Esophagus muscularis mucosa (tissue), 4 donors: Measurements from ENCODE around the gene TRPM3. TPM values are rescaled to one million over a fixed set of nuclear protein-coding genes. Genes with fewer than 3 reads are reported as not detected.

ENCODE experiments used
- DNase-seq: peaks from one replicate; pipeline ENCODE4 v3.0.0-alpha.2; 2017; ENCODE audit errors: extremely low spot score
- H3K27ac ChIP-seq, 4 donors: fragments of 200-600 bp; sonication (generic); replicated peaks in 1 of 4; 1 replicate in 3 of 4; 2 replicates in 1 of 4; pipeline ENCODE4 v1.5.1; 2016 to 2019; ENCODE audit warnings: mild to moderate bottlenecking in 1 of 4
- H3K27me3 ChIP-seq, 4 donors: fragments of 200-600 bp; sonication (generic); one replicate each; pipeline versions ENCODE4 v1.5.1 to v1.6.0; 2016 to 2019
- H3K36me3 ChIP-seq, 4 donors: fragments of 200-600 bp; sonication (generic); one replicate each; pipeline ENCODE4 v1.5.1; 2016 to 2019
- H3K4me1 ChIP-seq, 4 donors: fragments of 200-600 bp; sonication (generic); one replicate each; pipeline ENCODE4 v1.5.1; 2016 to 2019
- H3K4me3 ChIP-seq, 4 donors: fragments of 200-600 bp; sonication (generic); 1 replicate in 2 of 4; 2 replicates in 2 of 4; pipeline ENCODE4 v1.5.1; 2016 to 2019; ENCODE audit warnings: mild to moderate bottlenecking in 4 of 4, moderate library complexity in 1 of 4
- H3K9me3 ChIP-seq, 4 donors: fragments of 200-600 bp; sonication (generic); 1 replicate in 3 of 4; 2 replicates in 1 of 4; pipeline ENCODE4 v1.5.1; 2016 to 2019
- EP300 ChIP-seq: sonication (generic); formaldehyde crosslinking; IDR thresholded peaks from one replicate; pipeline ENCODE4 v1.6.1; 2017; ENCODE audit warnings: antibody characterized with exemption
- POLR2A ChIP-seq: fragments of 450-650 bp; IDR thresholded peaks from one replicate; pipeline ENCODE4 v1.6.1; 2017; ENCODE audit warnings: antibody characterized with exemption, moderate library complexity, mild to moderate bottlenecking, low read depth
- POLR2AphosphoS5 ChIP-seq, 2 donors: sonication (generic); formaldehyde crosslinking; IDR thresholded peaks; one replicate each; pipeline ENCODE4 v1.6.1; 2017; ENCODE audit warnings: antibody characterized with exemption in 2 of 2
- WGBS: methylation state at CpG from one replicate; pipeline ENCODE4 v1.1.5; 2018; 5-methylcytosine and 5-hydroxymethylcytosine counted together
- intact Hi-C: fragments of 100-400 bp; cut with DNase I; formaldehyde crosslinking; loops from one replicate; pipeline ENCODE4 v1.15.1; 2023
- total RNA-seq, 4 donors: library from RNA; depleted of rRNA; stranded (reverse); fragments of >200 nt; gene quantifications; one replicate each; pipeline versions ENCODE4 v1.1.0 to v1.2.1, GENCODE V29; 2016
- TF ChIP-seq, protein P1 (sequence below), 3 experiments: fragments of 200-600 bp in 2 of 3; fragments of 450-650 bp in 1 of 3; sonication (generic) in 2 of 3; IDR thresholded peaks; one replicate each; pipeline ENCODE4 v1.5.1; 2017 to 2019; ENCODE audit warnings: antibody characterized with exemption in 3 of 3, mild to moderate bottlenecking in 2 of 3, moderate library complexity in 1 of 3

The TRPM3 gene
- total RNA-seq, 4 donors from 2014 or later, result 0.13 to 0.17 TPM; not detected in 2

DNA sequence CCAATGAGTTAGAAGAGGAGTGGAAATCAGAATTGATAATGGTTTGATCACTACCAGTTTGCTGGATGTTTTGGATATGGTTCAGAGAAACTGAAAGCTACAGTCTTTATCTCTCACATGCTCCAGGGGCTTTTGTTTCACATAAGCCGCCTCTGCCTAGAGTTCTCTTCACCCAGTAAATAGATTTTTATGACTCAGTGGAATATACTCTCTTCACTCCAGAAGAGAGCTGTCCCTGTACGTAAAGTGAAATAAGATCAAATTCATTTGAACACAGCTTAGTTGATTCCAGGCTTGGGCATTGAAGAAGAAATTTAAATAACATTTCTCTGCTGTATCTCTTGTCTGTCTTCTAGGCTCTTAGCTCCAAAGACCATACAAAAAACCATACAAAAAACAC is 184.9 kb downstream of the TRPM3 start:
- H3K4me1 ChIP-seq, result no peaks in the 10 kb centered on the region
- no peak overlapping the region for H3K27ac ChIP-seq
- H3K4me3 ChIP-seq, result no peak overlapping the region
- TF ChIP-seq, protein P1, sequence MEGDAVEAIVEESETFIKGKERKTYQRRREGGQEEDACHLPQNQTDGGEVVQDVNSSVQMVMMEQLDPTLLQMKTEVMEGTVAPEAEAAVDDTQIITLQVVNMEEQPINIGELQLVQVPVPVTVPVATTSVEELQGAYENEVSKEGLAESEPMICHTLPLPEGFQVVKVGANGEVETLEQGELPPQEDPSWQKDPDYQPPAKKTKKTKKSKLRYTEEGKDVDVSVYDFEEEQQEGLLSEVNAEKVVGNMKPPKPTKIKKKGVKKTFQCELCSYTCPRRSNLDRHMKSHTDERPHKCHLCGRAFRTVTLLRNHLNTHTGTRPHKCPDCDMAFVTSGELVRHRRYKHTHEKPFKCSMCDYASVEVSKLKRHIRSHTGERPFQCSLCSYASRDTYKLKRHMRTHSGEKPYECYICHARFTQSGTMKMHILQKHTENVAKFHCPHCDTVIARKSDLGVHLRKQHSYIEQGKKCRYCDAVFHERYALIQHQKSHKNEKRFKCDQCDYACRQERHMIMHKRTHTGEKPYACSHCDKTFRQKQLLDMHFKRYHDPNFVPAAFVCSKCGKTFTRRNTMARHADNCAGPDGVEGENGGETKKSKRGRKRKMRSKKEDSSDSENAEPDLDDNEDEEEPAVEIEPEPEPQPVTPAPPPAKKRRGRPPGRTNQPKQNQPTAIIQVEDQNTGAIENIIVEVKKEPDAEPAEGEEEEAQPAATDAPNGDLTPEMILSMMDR (IDR thresholded peaks at IDR 0.05), result no peak
- TF ChIP-seq EP300 (no peak), POLR2AphosphoS5 (IDR thresholded peaks at IDR 0.05) (no peak), POLR2A (no peak)
- 94% methylated on average over 2 of the region's 2 CpGs for WGBS
- no peaks in the 10 kb centered on the region for H3K27me3 ChIP-seq
- intact Hi-C loops, result no loop called here
- H3K36me3 ChIP-seq, result no peaks in the 10 kb centered on the region
- no peak for DNase-seq
- H3K9me3 ChIP-seq, result no peaks in the 10 kb centered on the region

DNA sequence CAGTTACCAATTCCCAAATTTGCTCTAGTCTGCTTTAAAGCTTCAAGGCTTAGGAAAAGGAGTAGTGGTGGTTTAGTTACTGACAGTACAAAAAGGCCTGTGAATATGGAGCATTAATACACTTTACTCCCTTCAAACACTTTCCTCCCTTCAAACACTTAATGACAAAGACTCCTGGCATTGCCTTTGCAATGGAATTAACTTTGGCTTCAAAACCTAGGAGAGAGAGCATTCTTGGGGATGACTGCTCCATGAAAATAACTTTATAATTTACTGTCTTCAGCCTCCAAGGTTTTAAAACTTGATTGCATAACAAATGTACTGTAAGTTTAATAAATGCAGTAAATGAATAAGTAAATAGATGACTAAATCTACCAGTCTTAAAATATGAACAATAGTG is 185.6 kb downstream of the TRPM3 start:
- no peaks in the 10 kb centered on the region for H3K4me1 ChIP-seq
- DNase-seq, result no peak
- H3K36me3 ChIP-seq, result no peaks in the 10 kb centered on the region
- H3K9me3 ChIP-seq, result no peaks in the 10 kb centered on the region
- H3K4me3 ChIP-seq, result no peak overlapping the region
- intact Hi-C loops, result no loop called here
- no peak overlapping the region for H3K27ac ChIP-seq
- no peaks in the 10 kb centered on the region for H3K27me3 ChIP-seq
- TF ChIP-seq, protein P1 (IDR thresholded peaks at IDR 0.05), result no peak
- TF ChIP-seq POLR2A, result no peak
- no peak for TF ChIP-seq EP300
- TF ChIP-seq POLR2AphosphoS5 (IDR thresholded peaks at IDR 0.05), result no peak

DNA sequence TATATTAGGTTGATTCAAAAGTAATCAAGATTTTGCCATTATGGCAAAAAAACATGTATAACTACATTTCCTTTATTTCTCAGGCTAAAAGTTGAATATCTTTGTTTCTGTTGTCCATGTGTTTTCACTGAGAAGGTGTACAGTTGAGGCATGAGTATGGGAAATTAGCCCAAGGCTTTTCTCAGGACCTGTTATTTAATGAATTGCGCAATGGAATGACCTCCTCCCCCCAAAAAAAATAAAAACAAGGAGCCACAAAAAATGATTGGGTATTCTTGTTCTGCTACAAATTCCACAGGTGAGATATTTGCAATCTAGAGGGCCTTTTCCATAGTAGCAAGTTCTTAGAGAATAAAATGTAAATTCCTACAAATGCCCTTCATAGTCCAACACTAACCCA is 186.8 kb downstream of the TRPM3 start:
- no peaks in the 10 kb centered on the region for H3K36me3 ChIP-seq
- H3K4me1 ChIP-seq, result no peaks in the 10 kb centered on the region
- no peak for DNase-seq
- H3K27me3 ChIP-seq, result no peaks in the 10 kb centered on the region
- H3K9me3 ChIP-seq, result no peaks in the 10 kb centered on the region
- H3K27ac ChIP-seq, result no peak overlapping the region
- 95% methylated on average over 1 of the region's 1 CpG for WGBS
- TF ChIP-seq EP300 (no peak), POLR2A (no peak), POLR2AphosphoS5 (IDR thresholded peaks at IDR 0.05) (no peak)
- TF ChIP-seq, protein P1 (IDR thresholded peaks at IDR 0.05), result no peak
- no peak overlapping the region for H3K4me3 ChIP-seq
- intact Hi-C loops, result no loop called here

DNA sequence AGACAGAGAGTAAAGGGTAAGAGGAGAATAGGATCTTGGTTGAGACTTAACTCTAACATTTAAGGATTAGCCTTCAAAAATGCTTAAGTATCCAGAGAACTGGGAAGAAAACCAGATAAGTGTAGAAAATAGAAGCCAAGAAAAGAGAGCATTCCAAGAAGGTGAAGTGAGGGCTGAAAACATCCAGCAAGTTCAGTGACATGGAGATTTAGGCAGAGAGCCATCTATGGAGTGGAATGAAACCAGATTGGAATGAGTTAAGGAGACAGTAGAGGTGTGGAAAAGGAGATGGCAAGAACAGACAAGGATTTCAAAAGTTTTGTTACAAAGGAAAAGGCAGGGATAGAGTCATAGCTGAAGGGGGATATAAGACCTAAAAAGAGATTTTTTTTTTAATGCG is 188.1 kb downstream of the TRPM3 start:
- Histone ChIP-seq H3K36me3 (no peaks in the 10 kb centered on the region), H3K9me3 (no peaks in the 10 kb centered on the region), H3K4me3 (no peak overlapping the region), H3K27ac (no peak overlapping the region), H3K27me3 (no peaks in the 10 kb centered on the region), H3K4me1 (no peaks in the 10 kb centered on the region)
- 81% methylated on average over 1 of the region's 1 CpG for WGBS
- intact Hi-C loops, result no loop called here
- TF ChIP-seq POLR2A, result no peak
- TF ChIP-seq EP300, result no peak
- TF ChIP-seq POLR2AphosphoS5 (IDR thresholded peaks at IDR 0.05), result no peak
- TF ChIP-seq, protein P1 (IDR thresholded peaks at IDR 0.05), result no peak
- DNase-seq, result no peak

DNA sequence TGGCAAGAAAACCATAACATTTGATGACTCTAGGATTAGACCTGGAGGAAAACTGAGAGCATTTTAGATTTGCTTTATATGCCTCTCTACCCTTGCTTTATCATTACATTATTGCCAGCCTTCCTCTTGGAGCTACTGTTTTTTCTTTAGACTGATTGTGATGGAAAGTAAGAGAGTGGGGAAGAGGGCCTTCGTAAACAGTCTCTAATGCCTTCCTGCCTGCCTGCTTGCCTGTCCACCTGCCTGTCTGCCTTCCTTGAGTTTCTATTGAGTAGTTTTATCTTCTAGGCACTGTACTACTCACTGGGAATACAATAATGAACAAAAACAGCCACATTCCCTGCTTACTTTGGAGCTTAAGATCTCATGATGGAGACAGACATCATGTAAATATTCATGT is 189.3 kb downstream of the TRPM3 start:
- H3K27ac ChIP-seq, result no peak overlapping the region
- H3K27me3 ChIP-seq, result no peaks in the 10 kb centered on the region
- TF ChIP-seq POLR2A (no peak), EP300 (no peak), POLR2AphosphoS5 (IDR thresholded peaks at IDR 0.05) (no peak)
- TF ChIP-seq, protein P1 (IDR thresholded peaks at IDR 0.05), result no peak
- no peak overlapping the region for H3K4me3 ChIP-seq
- H3K4me1 ChIP-seq, result no peaks in the 10 kb centered on the region
- intact Hi-C loops, result no loop called here
- H3K36me3 ChIP-seq, result no peaks in the 10 kb centered on the region
- WGBS, result 83% methylated on average over 1 of the region's 1 CpG
- no peaks in the 10 kb centered on the region for H3K9me3 ChIP-seq
- DNase-seq, result no peak
